GM21786 (cell line): Measurements from ENCODE around the gene ADAM22.

Experiments
- ATAC-seq: cut with Tn5 transposase; IDR thresholded peaks from one replicate; pipeline ENCODE4 v1.9.1; 2021; ENCODE audit not compliant: unreplicated experiment

ADAM22 gene

DNA sequence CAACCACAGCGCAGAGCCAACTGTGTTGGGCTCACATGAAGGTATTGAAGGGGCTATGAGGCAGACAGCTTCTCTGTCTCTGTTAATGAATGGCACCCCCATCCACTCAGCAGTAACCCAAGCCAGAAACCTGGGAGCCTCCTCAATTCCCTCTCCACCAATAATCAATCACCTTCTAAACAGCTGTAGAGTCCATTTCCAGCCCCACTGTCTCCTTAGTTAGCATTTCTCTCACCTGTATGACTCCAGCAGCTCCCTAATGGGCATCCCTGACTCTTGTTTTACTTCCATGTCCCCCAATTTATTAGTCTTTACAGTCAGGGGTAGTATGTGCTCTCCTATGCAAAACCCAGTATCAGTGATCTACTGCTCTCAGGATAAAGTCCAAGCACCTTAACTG is 278.9 kb downstream of the ADAM22 start:
- ATAC-seq, result no peak

DNA sequence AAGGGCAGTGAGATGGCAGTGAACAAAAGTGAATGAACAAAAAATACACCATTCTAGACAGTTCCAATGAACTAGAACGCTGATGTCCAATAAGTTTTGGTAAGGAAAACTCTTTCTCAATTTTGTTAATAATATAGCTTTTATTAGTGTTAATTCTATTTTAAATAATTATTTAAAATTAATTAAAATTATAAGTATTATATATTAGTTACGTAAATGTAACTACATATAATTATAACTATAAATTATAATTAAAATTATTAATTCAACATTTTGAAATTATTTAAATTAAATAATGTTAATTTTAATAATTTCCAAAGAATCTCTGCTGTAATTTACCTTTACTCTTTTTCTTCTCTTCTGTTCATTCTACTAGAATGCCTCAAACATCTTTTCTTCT is 280.4 kb downstream of the ADAM22 start:
- no peak for ATAC-seq

DNA sequence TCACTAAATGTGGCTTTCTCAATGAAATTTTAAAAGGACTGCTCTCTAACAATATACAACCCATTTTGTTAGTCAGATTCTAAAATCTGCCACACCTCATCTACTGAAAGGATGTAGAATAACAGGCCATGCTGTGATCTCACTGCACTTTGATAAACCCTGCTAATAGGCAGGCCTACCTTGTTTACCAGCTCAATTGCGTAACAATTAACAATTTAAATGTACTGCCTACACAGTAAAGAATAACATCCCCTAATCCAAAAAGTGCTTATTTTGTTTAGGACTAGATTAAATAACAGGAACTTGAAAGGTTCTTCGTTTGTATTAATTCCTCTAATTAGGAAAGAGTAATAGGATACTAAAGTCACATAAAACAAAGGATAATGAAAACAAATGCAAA is 281.2 kb downstream of the ADAM22 start:
- ATAC-seq, result no peak

DNA sequence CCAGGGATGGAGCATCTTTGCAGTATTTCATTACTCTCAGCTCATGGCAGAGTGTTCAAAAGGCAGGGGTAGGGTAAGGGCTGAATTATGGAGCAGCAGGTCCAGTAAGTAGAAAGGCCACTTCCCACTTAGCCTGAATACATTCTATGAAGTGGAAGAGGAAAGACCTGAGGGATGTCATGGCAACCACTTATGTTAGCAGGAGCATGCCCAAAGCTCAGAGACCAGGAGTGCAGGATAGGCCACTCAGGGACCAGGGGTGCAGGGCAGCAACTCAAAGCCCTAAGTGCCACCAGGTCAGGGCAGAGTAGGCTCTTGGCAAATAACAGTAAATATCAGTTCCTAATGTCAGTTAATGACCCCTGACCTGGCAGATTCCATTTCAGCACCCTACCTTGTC is 282.2 kb downstream of the ADAM22 start:
- ATAC-seq, result no peak

DNA sequence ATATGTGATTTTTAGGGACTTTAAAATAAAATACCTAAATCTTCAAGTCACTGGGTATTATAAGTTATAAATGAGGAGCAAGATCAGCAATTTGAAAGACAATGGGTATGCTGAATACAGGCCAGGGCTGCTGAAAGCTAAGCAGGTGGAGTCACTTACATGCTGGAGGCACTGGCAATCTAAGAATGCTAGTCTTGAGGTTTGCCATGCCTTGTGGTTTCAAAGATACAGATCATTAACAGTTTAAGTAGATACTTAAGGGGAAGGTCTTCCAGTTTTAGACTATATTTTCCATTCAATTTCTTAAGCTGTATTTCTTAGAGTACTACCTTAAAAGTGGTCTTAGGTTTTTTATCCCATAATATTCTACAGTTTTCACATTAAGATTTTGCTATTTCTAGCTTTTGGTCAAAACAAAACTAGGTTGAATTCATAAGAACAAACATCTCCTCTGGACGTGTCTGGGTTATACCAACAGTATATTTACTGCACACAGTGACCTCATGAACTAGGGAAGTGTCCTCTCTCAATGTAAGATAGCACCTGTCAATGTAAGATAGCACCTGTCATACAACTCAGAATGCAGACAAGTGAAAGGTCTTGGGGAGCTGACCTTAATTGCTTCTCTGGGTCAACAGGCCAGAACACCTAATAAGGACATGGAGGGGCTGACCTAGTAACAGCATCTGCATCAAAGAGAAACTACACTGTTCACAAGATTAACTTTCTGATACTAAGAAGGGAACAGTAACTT is 283.8 kb downstream of the ADAM22 start:
- ATAC-seq, result peak; percentile 77

DNA sequence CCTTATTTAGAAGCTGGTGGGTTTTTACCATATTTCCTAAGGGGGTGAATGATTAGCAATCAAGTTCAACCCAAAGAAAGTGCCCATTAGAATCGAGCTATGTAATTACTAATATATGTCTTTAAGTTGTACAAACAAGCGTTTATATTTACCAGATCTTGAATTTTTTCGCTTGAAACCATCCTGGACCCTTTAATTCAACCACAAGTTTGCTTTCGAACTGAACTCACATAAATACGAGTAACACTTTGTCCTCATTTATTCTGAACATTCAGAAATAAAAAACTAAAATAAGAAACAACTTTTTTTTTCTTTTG is 284.3 kb downstream of the ADAM22 start:
- ATAC-seq, result no peak

DNA sequence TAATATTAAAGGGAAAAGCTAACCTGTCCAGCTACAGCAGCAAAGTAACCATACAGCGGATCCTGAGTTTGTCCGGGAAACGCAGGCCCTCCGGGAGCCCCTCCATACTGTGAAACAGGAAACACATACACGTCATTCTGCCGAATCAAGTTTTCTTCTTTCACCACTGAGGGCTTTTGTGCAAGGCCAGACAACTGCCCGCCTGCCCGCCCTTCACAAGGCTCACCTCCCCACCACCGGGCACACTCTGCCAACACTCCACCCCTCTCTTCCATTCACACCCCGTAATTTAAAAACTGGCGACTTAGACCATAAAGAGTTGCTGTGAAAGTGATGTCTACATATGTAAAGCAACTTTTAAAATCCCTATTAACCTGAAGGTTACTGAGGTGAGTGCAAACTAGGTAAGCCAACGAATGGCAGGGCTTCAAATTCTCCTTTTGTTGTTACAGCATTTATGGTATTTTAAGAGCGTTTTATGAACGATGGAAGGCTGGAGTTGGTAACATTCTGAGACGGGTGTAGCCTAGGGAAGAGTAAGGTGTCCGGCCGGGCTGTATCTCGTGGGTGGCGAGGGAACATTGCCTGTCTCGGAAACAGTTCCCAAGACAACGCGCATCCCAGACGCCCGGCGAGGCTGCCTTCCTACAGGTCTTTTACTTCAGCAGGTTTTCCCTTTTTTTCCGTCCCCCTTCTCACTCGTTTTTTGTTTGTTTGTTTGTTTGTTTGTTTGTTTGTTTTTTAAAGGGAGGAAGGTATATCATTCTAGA is 285.0 kb downstream of the ADAM22 start:
- ATAC-seq, result peak; percentile 29

DNA sequence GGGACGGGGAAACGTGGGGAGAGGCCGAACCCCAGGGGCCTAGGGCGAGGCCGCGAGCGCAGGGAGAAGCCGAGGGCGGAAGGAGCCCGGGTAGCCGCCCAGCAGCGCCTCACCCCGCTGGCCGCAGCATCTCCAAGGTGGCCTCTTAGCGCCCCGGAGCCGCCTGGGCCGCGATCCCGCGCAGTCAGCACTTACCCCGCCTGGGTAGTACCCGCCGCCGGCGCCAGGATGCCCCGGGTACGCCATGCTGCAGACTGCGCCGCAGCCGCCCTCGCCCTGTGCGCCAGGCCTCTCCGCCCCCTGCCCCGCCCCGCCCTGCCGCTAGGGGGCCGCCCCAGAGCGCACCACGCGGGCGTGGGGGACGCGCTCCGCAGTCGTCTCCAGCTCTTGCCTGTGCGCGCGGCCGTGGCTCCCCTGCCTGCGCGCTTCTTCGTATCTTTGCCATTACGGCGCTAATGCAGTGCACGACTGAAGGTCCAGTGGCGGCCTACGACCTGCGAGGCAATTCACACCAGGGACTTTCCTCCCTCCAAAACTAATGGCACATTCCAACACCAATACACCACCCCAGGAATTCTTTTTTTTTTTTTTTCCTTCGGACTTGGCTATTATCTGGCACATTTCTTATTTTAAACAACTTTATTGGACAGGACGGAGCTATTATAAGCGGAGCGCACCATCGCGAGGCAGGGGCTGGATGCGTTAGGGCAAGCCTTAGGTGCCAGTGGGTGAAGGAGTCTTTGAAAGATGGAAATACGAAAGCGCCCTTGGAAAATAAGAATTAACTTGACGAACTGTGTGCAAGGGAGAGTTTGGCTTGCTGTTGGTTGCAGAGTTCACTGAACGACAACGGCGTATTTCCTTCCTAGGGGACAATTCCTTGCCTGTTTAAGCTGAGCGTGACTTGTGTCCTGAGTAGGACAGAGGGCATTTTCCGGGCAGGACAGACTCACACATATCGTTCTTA is 286.0 kb downstream of the ADAM22 start, which contains the start of gene SRI:
Gene SRI, minus strand, starts transcription at position 258 of the 967 bp plus-strand sequence. Its CDS starts 12 bp downstream, at position 246.
- peak; percentile 52 for ATAC-seq

DNA sequence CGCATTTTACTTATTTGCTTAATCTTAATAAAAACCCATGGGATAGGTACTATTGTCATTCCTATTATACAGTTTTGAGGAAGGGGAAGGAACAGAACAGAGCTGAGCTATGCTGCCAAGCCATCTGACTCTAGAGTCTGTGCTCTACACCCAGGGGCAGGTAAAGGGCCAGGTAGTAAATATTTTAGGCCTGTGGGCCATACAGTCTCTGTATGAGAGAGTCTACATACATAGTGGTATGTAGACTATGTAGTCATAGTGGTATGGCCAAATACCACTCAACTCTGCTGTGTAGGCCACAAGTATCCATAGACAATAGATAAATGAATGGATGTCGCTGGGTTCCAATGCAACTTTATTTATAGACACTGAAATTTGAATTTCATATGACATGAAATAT is 289.2 kb downstream of the ADAM22 start:
- ATAC-seq, result no peak

DNA sequence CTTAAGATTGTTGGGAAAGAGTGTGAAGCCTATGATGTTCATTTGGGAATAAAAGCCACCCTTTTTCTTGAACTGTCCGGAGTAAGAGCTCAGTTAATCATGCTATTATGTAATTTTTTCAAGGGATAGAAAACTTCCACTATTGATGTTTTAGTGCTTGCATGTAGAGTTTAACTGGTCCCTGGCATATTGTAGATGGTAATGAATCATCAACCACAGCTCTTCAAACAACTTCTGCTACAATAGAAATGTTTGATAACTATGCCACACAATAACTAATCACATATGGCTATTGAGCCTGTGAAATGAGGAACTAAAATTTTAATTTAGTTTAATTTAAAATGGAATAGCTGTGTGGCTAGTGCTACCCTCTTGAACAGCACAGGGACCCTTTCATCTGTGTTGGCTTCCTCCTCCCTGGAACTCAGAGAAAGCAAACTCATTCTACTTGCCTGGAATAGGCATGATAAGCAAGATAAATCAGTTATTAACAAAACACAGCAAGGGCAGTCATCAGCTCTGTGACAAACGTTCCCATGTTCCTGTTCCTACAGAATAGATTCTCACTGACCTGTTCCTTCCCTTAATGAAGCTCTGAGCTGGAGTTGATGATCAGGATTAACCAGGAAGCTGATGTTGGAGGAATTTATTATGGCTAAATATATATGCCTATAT is 290.7 kb downstream of the ADAM22 start:
- no peak for ATAC-seq

DNA sequence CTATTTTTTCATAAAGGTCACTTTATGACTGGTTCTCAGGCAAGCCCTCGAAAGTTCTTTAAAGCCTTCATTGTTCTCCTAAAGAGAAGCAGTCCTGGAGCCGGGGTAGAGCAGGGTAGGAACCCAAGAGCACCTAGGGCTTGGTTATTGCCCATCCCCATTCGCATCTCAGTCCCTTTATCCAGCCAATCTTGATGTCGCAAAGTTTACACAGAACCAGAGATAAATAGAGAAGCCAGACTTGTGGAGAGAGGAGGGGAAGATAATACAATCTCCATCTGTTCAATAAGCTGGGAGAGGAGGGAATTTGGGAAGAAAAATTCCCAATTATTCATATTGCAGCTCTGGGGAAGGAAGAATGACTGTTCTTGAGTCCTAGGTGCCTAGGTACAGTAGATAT is 292.1 kb downstream of the ADAM22 start:
- ATAC-seq, result no peak

DNA sequence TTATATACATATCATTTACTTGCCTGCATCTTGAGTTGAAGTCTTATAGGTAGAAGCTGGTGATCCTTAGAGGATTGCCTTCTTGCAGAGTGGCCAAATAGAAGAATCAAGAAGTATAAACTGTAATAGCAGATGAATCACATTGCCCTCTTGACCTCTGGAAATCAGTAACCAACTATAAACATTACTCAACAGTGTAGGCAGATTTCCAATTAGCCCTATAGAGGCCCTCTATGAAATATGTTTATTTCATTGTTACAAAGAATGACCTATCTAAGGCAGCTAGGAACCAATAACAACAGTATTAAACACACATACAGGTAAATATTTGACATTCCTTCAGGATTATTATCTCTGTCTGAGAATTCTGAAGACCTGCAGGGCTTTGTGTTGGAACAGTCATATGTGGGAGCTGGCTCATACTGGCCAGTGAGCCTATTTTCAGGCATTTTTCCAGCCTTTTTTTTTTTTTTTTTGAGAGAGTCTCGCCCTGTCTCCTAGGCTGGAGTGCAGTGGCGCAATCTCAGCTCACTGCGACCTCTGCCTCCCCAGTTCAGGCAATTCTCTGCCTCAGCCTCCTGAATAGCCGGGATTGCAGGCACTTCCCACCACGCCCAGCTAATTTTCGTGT is 292.9 kb downstream of the ADAM22 start:
- no peak for ATAC-seq

DNA sequence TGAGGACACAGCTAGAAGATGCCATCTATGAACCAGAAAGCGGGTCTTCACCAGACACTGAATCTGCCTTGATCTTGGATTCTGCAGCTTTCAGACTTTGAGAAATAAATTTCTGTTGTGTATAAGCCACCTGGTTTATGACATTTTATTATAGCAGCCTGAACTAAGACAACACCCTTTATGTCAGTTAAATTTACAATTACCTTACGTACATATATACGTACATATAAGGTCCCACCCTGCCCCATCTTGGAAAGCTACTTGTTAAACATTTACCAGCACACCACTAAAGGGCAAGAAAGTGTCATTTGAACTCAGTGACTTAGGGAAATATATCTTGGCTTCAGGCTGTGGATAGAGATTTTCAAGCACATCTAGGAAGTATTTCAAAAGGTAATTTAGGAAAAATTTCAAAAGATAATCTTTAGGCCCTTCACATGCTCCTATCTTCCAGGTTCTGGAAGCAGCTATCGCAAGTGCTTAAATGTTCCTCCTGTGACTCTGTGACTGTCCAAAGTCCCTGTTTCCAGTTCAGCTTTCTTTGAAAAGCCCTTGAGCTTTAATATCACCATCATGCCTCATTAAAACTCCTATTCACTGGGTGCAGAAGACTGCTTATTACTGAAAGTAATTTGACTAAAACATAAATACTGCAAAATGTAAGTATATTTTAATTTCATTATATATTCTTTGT is 295.4 kb downstream of the ADAM22 start:
- no peak for ATAC-seq

DNA sequence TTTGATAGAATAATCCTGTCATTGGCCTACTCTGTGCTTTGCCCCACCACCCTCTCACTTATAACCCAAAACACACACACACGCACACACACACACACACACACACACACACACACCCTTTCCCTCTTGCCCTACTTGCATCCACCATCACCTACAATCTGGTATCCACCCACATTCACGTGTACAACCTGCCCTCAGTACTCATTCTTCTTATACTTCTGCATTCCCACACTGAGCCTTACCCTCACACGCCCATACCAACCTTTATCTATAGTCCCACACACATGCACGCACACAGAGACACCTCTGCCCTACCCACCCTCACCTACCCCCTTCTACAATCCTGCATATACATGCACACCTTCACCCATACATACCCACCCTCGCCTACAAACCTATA is 296.6 kb downstream of the ADAM22 start:
- ATAC-seq, result no peak

DNA sequence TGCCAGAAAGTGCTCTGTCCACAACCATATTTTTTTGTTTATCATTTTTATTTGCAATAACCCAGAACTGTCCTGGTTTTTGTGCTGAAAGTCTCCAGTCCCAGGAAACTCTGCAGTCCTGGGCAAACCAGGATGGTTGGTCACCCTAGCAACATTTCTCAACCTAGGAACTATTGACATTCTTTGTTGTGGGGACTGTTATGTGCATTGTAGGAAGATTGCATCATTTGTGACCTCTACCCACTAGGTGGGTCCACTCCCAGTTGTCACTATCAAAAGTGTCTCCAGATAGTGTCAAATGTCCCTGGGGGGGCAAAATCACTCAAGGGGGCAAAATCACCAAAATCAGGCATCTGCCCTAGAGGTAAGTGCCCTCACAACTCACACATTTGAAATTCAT is 299.8 kb downstream of the ADAM22 start:
- ATAC-seq, result no peak

DNA sequence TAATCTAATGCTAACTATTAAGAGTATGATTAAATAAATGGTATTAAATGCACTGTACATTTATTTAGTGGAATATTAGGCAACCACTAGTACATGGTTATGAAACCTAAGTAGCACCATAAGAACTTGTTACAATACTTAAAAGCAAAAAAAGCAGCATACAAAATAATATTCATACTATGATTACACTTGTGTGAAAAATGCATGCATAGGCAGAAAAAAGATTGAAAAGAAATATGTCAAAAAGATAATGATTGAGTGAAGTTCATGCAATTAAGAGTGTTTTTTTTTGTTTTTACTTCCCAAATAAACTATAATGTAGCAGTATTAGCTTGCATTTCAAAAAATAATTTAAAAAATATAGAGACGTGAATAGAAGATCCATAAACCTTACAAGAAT is 305.8 kb downstream of the ADAM22 start:
- ATAC-seq, result no peak

DNA sequence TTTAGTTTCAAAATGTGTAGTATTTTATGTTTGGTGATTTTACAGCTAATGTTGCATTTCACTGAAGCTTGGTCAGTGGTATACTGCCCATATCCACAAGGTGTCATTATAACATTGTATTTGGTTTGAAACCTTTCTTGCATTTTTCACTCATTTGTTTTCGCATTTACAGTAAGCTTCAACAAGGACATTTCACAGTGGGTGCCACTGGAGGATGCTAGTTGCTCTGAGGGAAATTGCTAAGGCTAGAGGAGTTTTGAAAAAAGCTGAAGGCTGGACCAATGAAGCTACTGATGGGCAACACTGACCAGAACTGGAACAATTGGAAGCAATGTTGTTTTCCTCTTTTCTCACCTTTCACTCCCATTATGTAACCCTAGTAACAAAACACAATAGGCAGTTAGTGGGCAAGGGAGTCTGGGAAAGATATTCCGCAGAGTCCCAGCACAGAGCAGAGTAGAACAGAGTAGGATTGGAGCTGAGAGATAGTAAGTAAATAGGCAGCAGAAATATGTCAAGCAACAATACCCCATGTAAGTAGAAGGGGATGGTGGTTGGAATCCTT is 309.4 kb downstream of the ADAM22 start:
- ATAC-seq, result peak; percentile 84

DNA sequence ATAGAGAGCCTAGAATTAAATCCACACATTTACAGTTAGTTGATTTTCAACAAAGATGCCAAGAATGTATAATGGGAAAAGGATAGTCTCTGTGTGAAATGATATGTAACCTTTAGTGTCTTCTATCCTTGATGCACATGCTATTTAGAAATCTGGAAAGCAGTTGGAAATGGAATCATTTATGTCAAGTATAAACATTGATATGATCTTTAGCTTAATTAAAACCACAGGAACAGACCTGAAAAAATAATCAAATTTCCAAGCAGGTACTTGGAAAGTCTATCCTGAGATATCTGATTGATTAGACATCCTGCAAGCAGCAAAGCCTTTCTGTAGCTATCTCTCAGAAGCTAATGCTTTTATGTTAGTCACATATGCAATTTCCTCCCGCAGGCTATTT is 310.2 kb downstream of the ADAM22 start:
- no peak for ATAC-seq
